Loucy (cell line): ENCODE measurements around the gene ZNF507.

Experiments
- H2AFZ ChIP-seq: fragments of 200-600 bp; sonication (generic); 2 replicates; pipeline ENCODE4 v1.6.0; 2016; ENCODE audit warnings: antibody characterized with exemption, mild to moderate bottlenecking, low read length, moderate library complexity
- H3F3A ChIP-seq: fragments of 200-600 bp; 2 replicates; pipeline ENCODE4 v1.6.0; 2016; ENCODE audit warnings: antibody characterized with exemption, low read depth, mild to moderate bottlenecking
- H3K27me3 ChIP-seq: fragments of 200-600 bp; sonication (generic); 2 replicates; pipeline ENCODE4 v1.6.1; 2014; ENCODE audit warnings: low read length, mild to moderate bottlenecking; ENCODE audit not compliant: insufficient read depth, poor library complexity, severe bottlenecking
- H3K36me3 ChIP-seq: fragments of 200-600 bp; sonication (generic); 2 replicates; pipeline ENCODE4 v1.6.1; 2016; ENCODE audit warnings: low read length; ENCODE audit not compliant: insufficient read depth
- H3K4me1 ChIP-seq: fragments of 200-600 bp; sonication (generic); 2 replicates; pipeline ENCODE4 v1.5.1; 2014; ENCODE audit warnings: low read length, mild to moderate bottlenecking; ENCODE audit not compliant: insufficient read depth, poor library complexity, severe bottlenecking
- H3K4me2 ChIP-seq: fragments of 200-600 bp; sonication (generic); 2 replicates; pipeline ENCODE4 v1.6.0; 2014; ENCODE audit warnings: antibody characterized with exemption, low read length, low read depth, mild to moderate bottlenecking; ENCODE audit not compliant: poor library complexity, severe bottlenecking
- H3K4me3 ChIP-seq: fragments of 200-600 bp; sonication (generic); 2 replicates; pipeline ENCODE4 v1.5.1; 2014; ENCODE audit warnings: low read length, mild to moderate bottlenecking, mixed read lengths; ENCODE audit not compliant: poor library complexity, severe bottlenecking
- H3K79me2 ChIP-seq: fragments of 200-600 bp; sonication (generic); 2 replicates; pipeline ENCODE4 v1.6.1; 2014; ENCODE audit warnings: low read length; ENCODE audit not compliant: insufficient read depth
- H3K9ac ChIP-seq: fragments of 200-600 bp; sonication (generic); 2 replicates; pipeline ENCODE4 v1.6.0; 2014; ENCODE audit warnings: mild to moderate bottlenecking, low read depth, low read length, moderate library complexity; ENCODE audit not compliant: poor library complexity, severe bottlenecking
- H3K9me2 ChIP-seq: fragments of 200-600 bp; sonication (generic); replicated peaks from 2 replicates; pipeline ENCODE4 v1.6.1; 2016; ENCODE audit warnings: low read depth, low read length, mixed read lengths
- H3K9me3 ChIP-seq: fragments of 200-600 bp; sonication (generic); 2 replicates; pipeline ENCODE4 v1.6.1; 2014; ENCODE audit warnings: mild to moderate bottlenecking, antibody characterized with exemption, low read length, low read depth; ENCODE audit not compliant: insufficient read depth
- H4K20me1 ChIP-seq: fragments of 200-600 bp; sonication (generic); 2 replicates; pipeline ENCODE4 v1.6.0; 2014; ENCODE audit warnings: antibody characterized with exemption, low read length, mild to moderate bottlenecking; ENCODE audit not compliant: insufficient read depth, poor library complexity, severe bottlenecking
- EZH2phosphoT487 ChIP-seq: fragments of 200-600 bp; IDR thresholded peaks from 2 replicates; pipeline ENCODE4 v1.6.1; 2018; ENCODE audit warnings: antibody characterized with exemption, mild to moderate bottlenecking, moderate library complexity, borderline replicate concordance
- TF ChIP-seq, protein P1 (sequence below): fragments of 200-600 bp; sonication (generic); conservative IDR thresholded peaks from 2 replicates; pipeline ENCODE4 v1.5.1; 2014; ENCODE audit warnings: mild to moderate bottlenecking, antibody characterized with exemption, low read length

ZNF507 gene

DNA sequence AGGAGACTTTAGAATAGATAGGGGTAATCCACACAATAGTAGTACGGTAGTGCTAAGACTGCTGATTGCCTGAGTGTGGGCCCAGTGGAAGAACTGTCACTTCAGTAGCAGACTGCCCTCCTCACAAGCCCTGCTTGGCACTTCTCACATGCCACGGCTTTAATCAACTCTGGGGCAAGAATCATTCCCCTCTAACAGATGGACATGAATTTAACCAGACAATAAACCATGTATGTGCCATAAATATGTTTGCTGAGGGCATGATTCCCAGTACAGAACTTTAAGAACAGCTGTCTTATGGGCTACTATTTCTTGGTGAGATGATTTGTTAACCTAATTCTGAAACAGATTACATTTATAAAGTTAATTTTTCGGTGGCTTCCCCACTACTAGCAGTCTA, 82.1 kb downstream of the ZNF507 start:
- Histone ChIP-seq H3K27me3 (no peaks in the 10 kb centered on the region), H3K9me2 (no peaks in the 10 kb centered on the region), H3K36me3 (no peaks in the 10 kb centered on the region; the same call in 1 of the 2 replicates), H3K79me2 (no peaks in the 10 kb centered on the region), H3K4me3 (no peak overlapping the region), H3K4me2 (no peak overlapping the region), H3K4me1 (peaks cover 5% of the 10 kb centered on the region), H3K9me3 (no peaks in the 10 kb centered on the region), H3K9ac (no peak overlapping the region), H2AFZ (no peak overlapping the region), H4K20me1 (no peaks in the 10 kb centered on the region), H3F3A (no peaks in the 10 kb centered on the region; the same call in 1 of the 2 replicates)
- TF ChIP-seq, protein P1, sequence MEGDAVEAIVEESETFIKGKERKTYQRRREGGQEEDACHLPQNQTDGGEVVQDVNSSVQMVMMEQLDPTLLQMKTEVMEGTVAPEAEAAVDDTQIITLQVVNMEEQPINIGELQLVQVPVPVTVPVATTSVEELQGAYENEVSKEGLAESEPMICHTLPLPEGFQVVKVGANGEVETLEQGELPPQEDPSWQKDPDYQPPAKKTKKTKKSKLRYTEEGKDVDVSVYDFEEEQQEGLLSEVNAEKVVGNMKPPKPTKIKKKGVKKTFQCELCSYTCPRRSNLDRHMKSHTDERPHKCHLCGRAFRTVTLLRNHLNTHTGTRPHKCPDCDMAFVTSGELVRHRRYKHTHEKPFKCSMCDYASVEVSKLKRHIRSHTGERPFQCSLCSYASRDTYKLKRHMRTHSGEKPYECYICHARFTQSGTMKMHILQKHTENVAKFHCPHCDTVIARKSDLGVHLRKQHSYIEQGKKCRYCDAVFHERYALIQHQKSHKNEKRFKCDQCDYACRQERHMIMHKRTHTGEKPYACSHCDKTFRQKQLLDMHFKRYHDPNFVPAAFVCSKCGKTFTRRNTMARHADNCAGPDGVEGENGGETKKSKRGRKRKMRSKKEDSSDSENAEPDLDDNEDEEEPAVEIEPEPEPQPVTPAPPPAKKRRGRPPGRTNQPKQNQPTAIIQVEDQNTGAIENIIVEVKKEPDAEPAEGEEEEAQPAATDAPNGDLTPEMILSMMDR: no peak
- no peak for TF ChIP-seq EZH2phosphoT487

DNA sequence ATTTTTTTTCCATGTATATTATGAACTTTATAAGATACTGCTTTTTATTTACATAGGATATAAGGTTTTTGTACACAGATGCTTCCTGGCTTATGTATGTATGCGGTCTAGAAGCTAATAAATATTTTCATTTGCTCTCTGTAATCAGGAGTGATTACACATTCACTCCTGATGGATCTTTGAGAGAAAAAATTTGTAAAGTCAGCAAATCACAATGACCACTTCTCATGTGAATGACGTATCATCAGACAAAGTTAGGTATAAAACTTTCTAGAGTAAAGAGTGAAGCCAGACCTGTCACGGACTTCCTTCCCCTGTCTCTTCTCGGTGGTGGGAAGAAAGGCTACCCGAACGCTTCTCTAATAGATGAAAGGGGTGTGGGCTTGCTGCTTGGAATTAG, 91.3 kb downstream of the ZNF507 start:
- Histone ChIP-seq H2AFZ (no peak overlapping the region), H3K4me2 (no peak overlapping the region), H3K27me3 (no peaks in the 10 kb centered on the region), H3F3A (no peaks in the 10 kb centered on the region), H3K36me3 (peaks cover 32% of the 10 kb centered on the region; the same call in 1 of the 2 replicates), H4K20me1 (no peaks in the 10 kb centered on the region), H3K9me2 (no peaks in the 10 kb centered on the region), H3K9ac (no peak overlapping the region), H3K4me1 (no peaks in the 10 kb centered on the region), H3K9me3 (no peaks in the 10 kb centered on the region), H3K4me3 (no peak overlapping the region), H3K79me2 (no peaks in the 10 kb centered on the region)
- TF ChIP-seq, protein P1: no peak
- no peak for TF ChIP-seq EZH2phosphoT487

DNA sequence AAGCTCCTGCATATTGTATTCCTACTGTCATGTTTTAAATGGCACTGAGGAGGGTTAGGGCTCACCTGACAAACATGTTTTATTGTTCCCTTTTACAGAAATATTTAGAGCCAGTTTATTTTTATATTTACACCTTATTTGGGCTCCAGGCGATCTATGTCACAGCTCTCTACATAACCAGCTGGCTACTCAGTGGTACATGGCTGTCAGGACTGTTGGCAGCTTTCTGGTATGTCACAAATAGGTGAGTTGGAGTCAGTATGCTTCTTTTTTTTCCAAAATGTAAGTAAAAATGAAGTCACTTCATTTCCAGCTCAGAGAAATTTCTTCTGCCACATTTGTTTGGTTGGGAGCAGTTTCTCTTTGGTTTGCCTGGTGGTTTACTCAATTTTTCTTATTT, 91.7 kb downstream of the ZNF507 start:
- Histone ChIP-seq H3K4me1 (no peaks in the 10 kb centered on the region), H3K36me3 (peaks cover 32% of the 10 kb centered on the region; the same call in 1 of the 2 replicates), H3F3A (no peaks in the 10 kb centered on the region), H2AFZ (no peak overlapping the region), H3K9me2 (no peaks in the 10 kb centered on the region), H3K4me3 (no peak overlapping the region), H3K4me2 (no peak overlapping the region), H3K27me3 (no peaks in the 10 kb centered on the region), H4K20me1 (no peaks in the 10 kb centered on the region), H3K9me3 (no peaks in the 10 kb centered on the region), H3K79me2 (no peaks in the 10 kb centered on the region), H3K9ac (no peak overlapping the region)
- TF ChIP-seq EZH2phosphoT487: no peak
- TF ChIP-seq, protein P1: no peak
